H1 (cell line): ENCODE measurements around the gene ZNF526. TPM values are rescaled to one million over a fixed set of nuclear protein-coding genes. Genes with fewer than 3 reads are reported as not detected.

Experiments
- CTCF ChIA-PET: fragments of 300-600 bp; sonication (Branson Sonifier 250); formaldehyde crosslinking; loops from one replicate; lab custom pipeline; 2021; ENCODE audit not compliant: partially characterized antibody; lab: Charles Lee
- POLR2A ChIA-PET: fragments of 300-600 bp; sonication (Branson Sonifier 250); formaldehyde crosslinking; loops from one replicate; lab custom pipeline; 2021; ENCODE audit warnings: inconsistent platforms; ENCODE audit not compliant: partially characterized antibody; lab: Charles Lee
- DNase-seq, 2 experiments: peaks; one replicate each; pipeline versions ENCODE4 v3.0.0 to v3.0.0-alpha.2; 2010 to 2022; ENCODE audit warnings: low spot score in 2 of 2, low read depth in 1 of 2, mixed read lengths in 1 of 2
- FAIRE-seq: peaks from 2 replicates; lab custom pipeline; 2011; peaks lifted over from hg19 to GRCh38; lab: Jason Lieb, UNC
- H2AFZ ChIP-seq: 2 replicates; pipeline ENCODE4 v1.8.1; 2012; ENCODE audit warnings: low read length, inconsistent platforms
- H2AK5ac ChIP-seq: 2 replicates; pipeline ENCODE4 v1.6.1; 2013; ENCODE audit warnings: low read depth, low read length
- H2BK120ac ChIP-seq: replicated peaks from 2 replicates; pipeline ENCODE3; 2013; ENCODE audit warnings: low read depth, low read length, inconsistent platforms
- H2BK12ac ChIP-seq: 2 replicates; pipeline ENCODE4 v1.6.1; 2013; ENCODE audit warnings: low read depth, low read length
- H2BK15ac ChIP-seq: 2 replicates; pipeline ENCODE4 v1.6.1; 2013; ENCODE audit warnings: low read length
- H2BK20ac ChIP-seq: 2 replicates; pipeline ENCODE4 v1.6.1; 2013; ENCODE audit warnings: low read length
- H2BK5ac ChIP-seq: 2 replicates; pipeline ENCODE4 v1.6.1; 2013; ENCODE audit warnings: low read depth, low read length
- H3K14ac ChIP-seq: 2 replicates; pipeline ENCODE4 v1.6.1; 2013; ENCODE audit warnings: inconsistent platforms; ENCODE audit not compliant: insufficient read length
- H3K18ac ChIP-seq: 2 replicates; pipeline ENCODE4 v1.6.1; 2013; ENCODE audit warnings: low read length; ENCODE audit errors: extremely low read depth
- H3K23ac ChIP-seq: 2 replicates; pipeline ENCODE4 v1.6.1; 2013; ENCODE audit warnings: inconsistent platforms; ENCODE audit not compliant: insufficient read length
- H3K23me2 ChIP-seq: 2 replicates; pipeline ENCODE4 v1.6.1; 2013; ENCODE audit warnings: low read depth, low read length
- H3K27ac ChIP-seq: 2 replicates; pipeline ENCODE4 v1.6.1; 2011; ENCODE audit warnings: low read depth, low read length, inconsistent platforms
- H3K27me3 ChIP-seq, 4 experiments: replicated peaks in 1 of 4; 1 replicate in 1 of 4; 2 replicates in 3 of 4; pipeline versions ENCODE4 v1.6.1 to v1.8.1; 2011 to 2013; ENCODE audit warnings: low read length in 3 of 4, mild to moderate bottlenecking in 3 of 4, inconsistent platforms in 2 of 4, mixed read lengths in 2 of 4, moderate library complexity in 1 of 4; ENCODE audit not compliant: control insufficient read depth in 3 of 4, insufficient read depth in 3 of 4; ENCODE audit errors: extremely low read depth in 1 of 4
- H3K36me3 ChIP-seq, 4 experiments: 2 replicates each; pipeline versions ENCODE4 v1.6.1 to v1.8.1; 2011 to 2013; ENCODE audit warnings: mild to moderate bottlenecking in 4 of 4, low read length in 3 of 4, moderate library complexity in 2 of 4, control low read depth in 1 of 4, inconsistent platforms in 1 of 4; ENCODE audit not compliant: insufficient read depth in 4 of 4, control insufficient read depth in 2 of 4
- H3K4ac ChIP-seq: replicated peaks from 2 replicates; pipeline ENCODE3; 2013; ENCODE audit warnings: low read length, low read depth, mixed read lengths, inconsistent platforms; ENCODE audit not compliant: insufficient read length
- H3K4me1 ChIP-seq, 4 experiments: replicated peaks in 1 of 4; 1 replicate in 1 of 4; 2 replicates in 3 of 4; pipeline versions ENCODE4 v1.6.1 to v1.8.1; 2011 to 2013; ENCODE audit warnings: low read length in 3 of 4, inconsistent platforms in 2 of 4, mixed read lengths in 1 of 4; ENCODE audit not compliant: insufficient read depth in 4 of 4, control insufficient read depth in 3 of 4
- H3K4me2 ChIP-seq, 2 experiments: 2 replicates each; pipeline versions ENCODE4 v1.6.1 to v1.8.1; 2011 to 2013; ENCODE audit warnings: low read depth in 2 of 2, low read length in 2 of 2, control low read depth in 1 of 2, inconsistent platforms in 1 of 2, mild to moderate bottlenecking in 1 of 2; ENCODE audit not compliant: insufficient read depth in 1 of 2
- H3K4me3 ChIP-seq, 4 experiments: fragments of 200-600, 300-600 bp in 1 of 4; sonication (generic), shearing (Covaris generic), sonication (Bioruptor Twin) in 1 of 4; 2 replicates each; pipeline versions ENCODE4 v1.5.1 to v1.8.1; 2011 to 2016; ENCODE audit warnings: low read length in 4 of 4, low read depth in 3 of 4, control low read depth in 2 of 4, inconsistent platforms in 2 of 4, mild to moderate bottlenecking in 2 of 4, mixed read lengths in 1 of 4, moderate library complexity in 1 of 4; ENCODE audit not compliant: insufficient read depth in 2 of 4; ENCODE audit errors: extremely low read depth in 1 of 4
- H3K56ac ChIP-seq: replicated peaks from 2 replicates; pipeline ENCODE3; 2013; ENCODE audit warnings: low read depth, mild to moderate bottlenecking, mixed read lengths, low read length, inconsistent platforms; ENCODE audit not compliant: insufficient read length
- H3K79me1 ChIP-seq: 2 replicates; pipeline ENCODE4 v1.6.1; 2013; ENCODE audit warnings: low read depth, low read length, control low read depth
- H3K79me2 ChIP-seq, 2 experiments: 2 replicates each; pipeline versions ENCODE4 v1.6.1 to v1.8.1; 2012 to 2013; ENCODE audit warnings: low read length in 2 of 2, mild to moderate bottlenecking in 2 of 2, inconsistent platforms in 1 of 2; ENCODE audit not compliant: insufficient read depth in 2 of 2, control insufficient read depth in 1 of 2
- H3K9ac ChIP-seq, 4 experiments: replicated peaks in 1 of 4; 1 replicate in 1 of 4; 2 replicates in 3 of 4; pipeline versions ENCODE4 v1.6.1 to v1.8.1; 2011 to 2013; ENCODE audit warnings: low read depth in 3 of 4, low read length in 3 of 4, control low read depth in 2 of 4, mild to moderate bottlenecking in 2 of 4, moderate library complexity in 2 of 4, inconsistent platforms in 1 of 4; ENCODE audit errors: extremely low read depth in 1 of 4
- H3K9me3 ChIP-seq, 2 experiments: 2 replicates each; pipeline versions ENCODE4 v1.6.1 to v1.8.1; 2012 to 2013; ENCODE audit warnings: mild to moderate bottlenecking in 2 of 2, moderate library complexity in 2 of 2, control low read depth in 1 of 2, inconsistent platforms in 1 of 2, low read depth in 1 of 2, low read length in 1 of 2, mixed read lengths in 1 of 2; ENCODE audit not compliant: insufficient read depth in 2 of 2
- H4K20me1 ChIP-seq, 2 experiments: replicated peaks in 1 of 2; 2 replicates each; pipeline versions ENCODE3 to v1.8.1; 2011 to 2013; ENCODE audit warnings: inconsistent platforms in 2 of 2, low read length in 2 of 2, mild to moderate bottlenecking in 1 of 2; ENCODE audit not compliant: insufficient read depth in 2 of 2, control insufficient read depth in 1 of 2
- H4K5ac ChIP-seq: 2 replicates; pipeline ENCODE4 v1.6.1; 2013; ENCODE audit warnings: low read length, low read depth, mixed read lengths, inconsistent platforms; ENCODE audit not compliant: insufficient read length
- H4K8ac ChIP-seq: 2 replicates; pipeline ENCODE4 v1.8.0; 2013; ENCODE audit warnings: mild to moderate bottlenecking, moderate library complexity, low read length, inconsistent platforms; ENCODE audit not compliant: insufficient read depth; ENCODE audit errors: extremely low read depth
- H4K91ac ChIP-seq: replicated peaks from 2 replicates; pipeline ENCODE3; 2013; ENCODE audit warnings: low read length, mixed read lengths, inconsistent platforms; ENCODE audit not compliant: insufficient read length
- BACH1 ChIP-seq: IDR thresholded peaks from 2 replicates; pipeline ENCODE4 v1.6.1; 2012; ENCODE audit warnings: low read length, improper control_type of control experiment
- GTF2F1 ChIP-seq: IDR thresholded peaks from 2 replicates; pipeline ENCODE4 v1.6.1; 2012; ENCODE audit warnings: low read depth, low read length, improper control_type of control experiment, borderline replicate concordance
- SRF ChIP-seq: IDR thresholded peaks from 2 replicates; pipeline ENCODE4 v1.6.1; 2011; ENCODE audit warnings: mild to moderate bottlenecking, low read depth, low read length, moderate library complexity
- WGBS, 2 experiments: shearing (Covaris generic) in 1 of 2; methylation state at CpG; one replicate each; pipeline versions ENCODE4 v1.1.6 to v1.1.7; 2013 to 2015; ENCODE audit warnings: low lambda C conversion rate in 2 of 2, mixed read lengths in 2 of 2, inconsistent platforms in 1 of 2, low coverage in 1 of 2, missing lambda C conversion rate in 1 of 2; ENCODE audit not compliant: insufficient replicate concordance in 2 of 2, insufficient coverage in 1 of 2, insufficient read length in 1 of 2; ENCODE audit errors: extremely low coverage in 1 of 2, missing lambda C conversion rate in 1 of 2; 5-methylcytosine and 5-hydroxymethylcytosine counted together
- polyA plus RNA-seq, 7 experiments: library from polyadenylated mRNA; depleted of rRNA in 3 of 7; stranded (reverse) in 5 of 7; unstranded in 2 of 7; fragments of >200 nt in 5 of 7; fragments of 200-250 nt in 2 of 7; gene quantifications; 1 replicate in 5 of 7; 2 replicates in 1 of 7; 4 replicates in 1 of 7; pipeline versions ENCODE4 v1.2.1 to v1.2.3, GENCODE V29; 2011 to 2013; ENCODE audit warnings: missing spikeins in 2 of 7, mixed read lengths in 2 of 7
- total RNA-seq: library from RNA; stranded (reverse); fragmentation: NEBNext Ultra II Directional; extraction: Animal tissue kit (Norgen Biotek cat#: 25700); gene quantifications from 2 replicates; pipeline ENCODE4 v1.2.1, GENCODE V29; 2021
- TF ChIP-seq, protein P1 (sequence below): IDR thresholded peaks from 2 replicates; pipeline ENCODE4 v1.6.1; 2011; ENCODE audit warnings: low read length, improper control_type of control experiment

The ZNF526 gene
- total and polyA plus RNA-seq, 2 of the 8 experiments (the other 6 are each of a cell fraction or from before 2014, with no cell fraction given), result 8.4 to 14.1 TPM

DNA sequence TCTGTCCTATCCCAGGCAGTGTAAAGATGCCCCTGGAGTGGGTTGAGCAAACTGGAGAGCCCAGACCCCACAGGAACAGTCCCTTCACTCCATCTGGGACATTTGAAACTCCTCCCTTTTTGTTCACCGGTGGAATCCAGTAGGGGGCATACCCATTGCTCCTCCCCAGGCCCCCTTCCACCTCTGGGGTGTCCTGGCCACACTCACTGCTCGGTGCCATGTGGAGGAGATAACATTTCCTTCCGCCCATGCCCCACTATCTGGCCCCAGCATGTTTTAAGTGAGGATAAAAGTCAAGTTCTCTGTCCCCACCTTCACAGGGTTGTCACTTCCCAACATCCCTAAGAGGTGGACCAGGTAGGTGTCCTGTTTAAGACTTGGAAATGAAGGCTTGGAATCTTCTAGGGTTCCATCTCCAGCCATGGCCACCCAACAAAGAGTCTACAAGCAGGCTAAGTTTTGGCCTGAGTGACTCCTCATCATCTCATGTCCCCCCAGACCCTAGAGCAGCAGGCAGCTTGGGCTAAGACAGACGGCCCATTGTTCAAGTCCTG is 9.3 kb downstream of the ZNF526 start:
- Histone ChIP-seq H3K79me2 (no peaks in the 10 kb centered on the region), H4K20me1 (peaks cover 12 to 42% of the 10 kb centered on the region in 2 experiments)

More for the DNA sequence above, 9.3 kb downstream of the ZNF526 start:
- Histone ChIP-seq H3K27ac (no peak overlapping the region), H3K23ac (no peak overlapping the region), H3K14ac (no peak overlapping the region), H3K4me1 (no peaks in the 10 kb centered on the region), H2AK5ac (no peak overlapping the region), H2AFZ (no peak overlapping the region), H3K36me3 (peaks cover 23 to 73% (median 49%) of the 10 kb centered on the region in 4 experiments), H3K9me3 (no peaks in the 10 kb centered on the region), H3K4ac (no peak overlapping the region), H3K4me2 (no peak overlapping the region), H3K27me3 (no peaks in the 10 kb centered on the region), H3K23me2 (no peaks in the 10 kb centered on the region), H4K8ac (no peak overlapping the region), H3K18ac (no peak overlapping the region), H2BK20ac (no peak overlapping the region), H2BK12ac (no peak overlapping the region), H4K91ac (no peak overlapping the region), H3K79me1 (peaks cover 5% of the 10 kb centered on the region), H2BK5ac (no peak overlapping the region), H3K9ac (no peak overlapping the region), H3K56ac (no peak overlapping the region), H3K4me3 (no peak overlapping the region), H4K5ac (no peak overlapping the region), H2BK120ac (no peak overlapping the region), H2BK15ac (no peak overlapping the region)
- FAIRE-seq (no peak), DNase-seq (no peak)
- 83% methylated on average over 4 of the region's 4 CpGs; no CpG with 5 or more reads in 1 of the 2 experiments for WGBS, 2 experiments
- ChIA-PET POLR2A (interaction anchor here (0.7 to 4.5 kb wide), 9 partner anchors 8 to 353 kb away, joined by 3 to 23 read pairs (median 3); partner anchors contain the start of genes CD79A, GSK3A and ZNF574), CTCF (interaction anchor here (0.5 to 2.0 kb wide), 10 partner anchors 10 to 335 kb away, joined by 3 to 5 read pairs (median 4); no protein-coding TSS in a partner anchor)
- TF ChIP-seq BACH1, result no peak
- TF ChIP-seq, protein P1, sequence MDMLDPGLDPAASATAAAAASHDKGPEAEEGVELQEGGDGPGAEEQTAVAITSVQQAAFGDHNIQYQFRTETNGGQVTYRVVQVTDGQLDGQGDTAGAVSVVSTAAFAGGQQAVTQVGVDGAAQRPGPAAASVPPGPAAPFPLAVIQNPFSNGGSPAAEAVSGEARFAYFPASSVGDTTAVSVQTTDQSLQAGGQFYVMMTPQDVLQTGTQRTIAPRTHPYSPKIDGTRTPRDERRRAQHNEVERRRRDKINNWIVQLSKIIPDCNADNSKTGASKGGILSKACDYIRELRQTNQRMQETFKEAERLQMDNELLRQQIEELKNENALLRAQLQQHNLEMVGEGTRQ, result no peak
- TF ChIP-seq GTF2F1, result no peak
- no peak for TF ChIP-seq SRF
